Neural progenitor cell (in vitro differentiated cells): ENCODE data around the gene TCF7. TPM values are rescaled to one million over a fixed set of nuclear protein-coding genes. Genes with fewer than 3 reads are reported as not detected.

ENCODE experiments used
- DNase-seq: peaks from one replicate; pipeline ENCODE4 v3.0.0-alpha.2; 2016; ENCODE audit warnings: low spot score
- H2AFZ ChIP-seq: fragments of 200-600 bp; sonication (generic); replicated peaks from 2 replicates; pipeline ENCODE4 v1.6.1; 2016; ENCODE audit warnings: antibody characterized with exemption
- H3F3A ChIP-seq: fragments of 200-600 bp; sonication (generic); 2 replicates; pipeline ENCODE4 v1.6.1; 2016; ENCODE audit warnings: antibody characterized with exemption, low read depth
- H3K27ac ChIP-seq: fragments of 200-600 bp; sonication (generic); 2 replicates; pipeline ENCODE4 v1.5.1; 2016; ENCODE audit warnings: mild to moderate bottlenecking
- H3K27me3 ChIP-seq: fragments of 200-600 bp; sonication (generic); 2 replicates; pipeline ENCODE4 v1.6.1; 2016; ENCODE audit warnings: mild to moderate bottlenecking, moderate library complexity
- H3K36me3 ChIP-seq: fragments of 200-600 bp; sonication (generic); 2 replicates; pipeline ENCODE4 v1.5.1; 2016
- H3K4me1 ChIP-seq: fragments of 200-600 bp; sonication (generic); 2 replicates; pipeline ENCODE4 v1.6.1; 2016; ENCODE audit warnings: mixed run types
- H3K4me2 ChIP-seq: fragments of 200-600 bp; sonication (generic); 2 replicates; pipeline ENCODE4 v1.6.1; 2016
- H3K4me3 ChIP-seq: fragments of 200-600 bp; sonication (generic); 2 replicates; pipeline ENCODE4 v1.5.1; 2016
- H3K79me2 ChIP-seq: fragments of 200-600 bp; sonication (generic); 2 replicates; pipeline ENCODE4 v1.6.1; 2016; ENCODE audit warnings: low read depth
- H3K9ac ChIP-seq: fragments of 200-600 bp; sonication (generic); 2 replicates; pipeline ENCODE4 v1.6.1; 2016
- H3K9me3 ChIP-seq: fragments of 200-600 bp; sonication (generic); 2 replicates; pipeline ENCODE4 v1.5.1; 2016; ENCODE audit warnings: low read depth
- H4K20me1 ChIP-seq: fragments of 200-600 bp; sonication (generic); 2 replicates; pipeline ENCODE4 v1.6.1; 2016; ENCODE audit warnings: low read depth
- H3K27ac Mint-ChIP-seq: 3 replicates; pipeline ENCODE4 v1.8.0; 2021; ENCODE audit warnings: mixed read lengths
- H3K27me3 Mint-ChIP-seq: 2 replicates; pipeline ENCODE4 v1.8.0; 2022; ENCODE audit warnings: low read depth, mild to moderate bottlenecking, inconsistent platforms, moderate library complexity, mixed read lengths; ENCODE audit not compliant: insufficient read depth
- H3K36me3 Mint-ChIP-seq: 3 replicates; pipeline ENCODE4 v1.8.0; 2021; ENCODE audit warnings: mixed read lengths
- H3K4me1 Mint-ChIP-seq: 3 replicates; pipeline ENCODE4 v1.8.0; 2021; ENCODE audit warnings: mixed read lengths
- H3K4me3 Mint-ChIP-seq: 3 replicates; pipeline ENCODE4 v1.8.0; 2021; ENCODE audit warnings: mild to moderate bottlenecking, moderate library complexity, mixed read lengths
- H3K9me3 Mint-ChIP-seq: 3 replicates; pipeline ENCODE4 v1.8.0; 2020; ENCODE audit warnings: mixed read lengths
- EZH2 ChIP-seq: fragments of 200-600 bp; sonication (generic); IDR thresholded peaks from 2 replicates; pipeline ENCODE4 v1.6.1; 2017; ENCODE audit warnings: antibody characterized with exemption, mild to moderate bottlenecking, moderate library complexity
- EZH2phosphoT487 ChIP-seq: fragments of 200-600 bp; sonication (generic); IDR thresholded peaks from 2 replicates; pipeline ENCODE4 v1.6.1; 2017; ENCODE audit warnings: antibody characterized with exemption
- total RNA-seq: library from RNA; depleted of rRNA; stranded (reverse); fragments of >200 nt; gene quantifications from 2 replicates; pipeline ENCODE4 v1.2.3, GENCODE V29; 2015; ENCODE audit warnings: low replicate concordance
- TF ChIP-seq, protein P1 (sequence below): fragments of 200-600 bp; sonication (generic); IDR thresholded peaks from 2 replicates; pipeline ENCODE4 v1.5.1; 2017; ENCODE audit warnings: antibody characterized with exemption, mild to moderate bottlenecking

Gene TCF7
- total RNA-seq, 1 donor from 2014 or later = 0.73 TPM

- H3K27ac ChIP-seq = no peak overlapping the region
- H4K20me1 ChIP-seq = no peaks in the 10 kb centered on the region
- peaks cover 3% of the 10 kb centered on the region for H3K27me3 Mint-ChIP-seq
- peaks cover 2% of the 10 kb centered on the region for H3K9me3 Mint-ChIP-seq
- no peak overlapping the region for H2AFZ ChIP-seq
- H3K4me3 ChIP-seq = no peak overlapping the region
- H3K9ac ChIP-seq = no peak overlapping the region
- no peak for DNase-seq
- peaks cover 23% of the 10 kb centered on the region for H3F3A ChIP-seq
- H3K4me1 Mint-ChIP-seq = peaks cover 45% of the 10 kb centered on the region
- TF ChIP-seq, protein P1, sequence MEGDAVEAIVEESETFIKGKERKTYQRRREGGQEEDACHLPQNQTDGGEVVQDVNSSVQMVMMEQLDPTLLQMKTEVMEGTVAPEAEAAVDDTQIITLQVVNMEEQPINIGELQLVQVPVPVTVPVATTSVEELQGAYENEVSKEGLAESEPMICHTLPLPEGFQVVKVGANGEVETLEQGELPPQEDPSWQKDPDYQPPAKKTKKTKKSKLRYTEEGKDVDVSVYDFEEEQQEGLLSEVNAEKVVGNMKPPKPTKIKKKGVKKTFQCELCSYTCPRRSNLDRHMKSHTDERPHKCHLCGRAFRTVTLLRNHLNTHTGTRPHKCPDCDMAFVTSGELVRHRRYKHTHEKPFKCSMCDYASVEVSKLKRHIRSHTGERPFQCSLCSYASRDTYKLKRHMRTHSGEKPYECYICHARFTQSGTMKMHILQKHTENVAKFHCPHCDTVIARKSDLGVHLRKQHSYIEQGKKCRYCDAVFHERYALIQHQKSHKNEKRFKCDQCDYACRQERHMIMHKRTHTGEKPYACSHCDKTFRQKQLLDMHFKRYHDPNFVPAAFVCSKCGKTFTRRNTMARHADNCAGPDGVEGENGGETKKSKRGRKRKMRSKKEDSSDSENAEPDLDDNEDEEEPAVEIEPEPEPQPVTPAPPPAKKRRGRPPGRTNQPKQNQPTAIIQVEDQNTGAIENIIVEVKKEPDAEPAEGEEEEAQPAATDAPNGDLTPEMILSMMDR = no peak
- TF ChIP-seq EZH2phosphoT487 = no peak
- TF ChIP-seq EZH2 = no peak
- H3K36me3 ChIP-seq = no peaks in the 10 kb centered on the region
- peak overlapping the region; percentile 8 for H3K4me3 Mint-ChIP-seq
- no peaks in the 10 kb centered on the region for H3K79me2 ChIP-seq
- no peak overlapping the region for H3K4me2 ChIP-seq
- H3K36me3 Mint-ChIP-seq = no peaks in the 10 kb centered on the region
- peak overlapping the region; percentile 12 for H3K27ac Mint-ChIP-seq
- no peaks in the 10 kb centered on the region for H3K27me3 ChIP-seq
- H3K4me1 ChIP-seq = peaks cover 27% of the 10 kb centered on the region
- no peaks in the 10 kb centered on the region for H3K9me3 ChIP-seq
Measured at GRCh38 chr5:134098690-134099089, 15.8 kb upstream of the TCF7 start.

GRCh38 chr5:134099288-134099872 lies 15.1 kb upstream of the TCF7 start:
- no peak overlapping the region for H3K27ac ChIP-seq
- H3K4me2 ChIP-seq = no peak overlapping the region
- H3K9ac ChIP-seq = no peak overlapping the region
- Mint-ChIP-seq H3K36me3 (no peaks in the 10 kb centered on the region), H3K27me3 (peaks cover 3% of the 10 kb centered on the region), H3K27ac (peak overlapping the region; percentile 8), H3K4me1 (peaks cover 42% of the 10 kb centered on the region), H3K4me3 (no peak overlapping the region), H3K9me3 (no peaks in the 10 kb centered on the region)
- no peak overlapping the region for H3K4me3 ChIP-seq
- peak overlapping the region; percentile 19 for H2AFZ ChIP-seq
- no peaks in the 10 kb centered on the region for H4K20me1 ChIP-seq
- TF ChIP-seq EZH2phosphoT487 = no peak
- no peak for TF ChIP-seq EZH2
- TF ChIP-seq, protein P1 = no peak
- H3K36me3 ChIP-seq = no peaks in the 10 kb centered on the region
- DNase-seq = no peak
- no peaks in the 10 kb centered on the region for H3K27me3 ChIP-seq
- peaks cover 23% of the 10 kb centered on the region for H3F3A ChIP-seq
- peaks cover 27% of the 10 kb centered on the region for H3K4me1 ChIP-seq
- no peaks in the 10 kb centered on the region for H3K9me3 ChIP-seq
- H3K79me2 ChIP-seq = no peaks in the 10 kb centered on the region

DNA sequence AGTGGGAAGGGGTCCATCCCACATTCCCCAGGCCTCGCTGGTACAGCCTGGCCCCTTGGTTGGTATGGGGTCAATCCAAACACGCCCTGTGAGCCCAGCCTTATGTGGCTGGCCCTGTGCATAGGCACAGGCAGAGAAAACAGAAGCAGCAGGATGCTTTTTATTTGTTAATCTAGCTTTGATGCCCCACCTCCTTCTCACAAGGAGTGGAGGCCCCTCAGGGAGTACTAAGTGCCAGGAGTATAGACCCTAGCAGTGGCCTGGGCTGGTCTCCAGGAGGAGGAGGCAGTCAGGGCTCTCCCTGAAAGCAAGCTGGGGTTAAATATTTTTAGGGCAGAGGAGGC lies 14.6 kb upstream of the TCF7 start:
- no peaks in the 10 kb centered on the region for H3K36me3 ChIP-seq
- no peaks in the 10 kb centered on the region for H3K9me3 ChIP-seq
- no peaks in the 10 kb centered on the region for H3K36me3 Mint-ChIP-seq
- H3K4me2 ChIP-seq = no peak overlapping the region
- no peaks in the 10 kb centered on the region for H3K79me2 ChIP-seq
- H3K4me3 ChIP-seq = no peak overlapping the region
- no peak overlapping the region for H3K27ac Mint-ChIP-seq
- no peak overlapping the region for H3K9ac ChIP-seq
- H3K27me3 Mint-ChIP-seq = peaks cover 6% of the 10 kb centered on the region
- peaks cover 42% of the 10 kb centered on the region for H3K4me1 Mint-ChIP-seq
- H3F3A ChIP-seq = peaks cover 23% of the 10 kb centered on the region
- no peak for TF ChIP-seq EZH2phosphoT487
- TF ChIP-seq, protein P1 = no peak
- TF ChIP-seq EZH2 = no peak
- DNase-seq = peak; percentile 16
- no peak overlapping the region for H3K27ac ChIP-seq
- H2AFZ ChIP-seq = peak overlapping the region; percentile 19
- no peaks in the 10 kb centered on the region for H3K27me3 ChIP-seq
- no peaks in the 10 kb centered on the region for H4K20me1 ChIP-seq
- no peak overlapping the region for H3K4me3 Mint-ChIP-seq
- no peaks in the 10 kb centered on the region for H3K9me3 Mint-ChIP-seq
- H3K4me1 ChIP-seq = peaks cover 27% of the 10 kb centered on the region
